ENCODE measurements around the gene CIB2.

DNA sequence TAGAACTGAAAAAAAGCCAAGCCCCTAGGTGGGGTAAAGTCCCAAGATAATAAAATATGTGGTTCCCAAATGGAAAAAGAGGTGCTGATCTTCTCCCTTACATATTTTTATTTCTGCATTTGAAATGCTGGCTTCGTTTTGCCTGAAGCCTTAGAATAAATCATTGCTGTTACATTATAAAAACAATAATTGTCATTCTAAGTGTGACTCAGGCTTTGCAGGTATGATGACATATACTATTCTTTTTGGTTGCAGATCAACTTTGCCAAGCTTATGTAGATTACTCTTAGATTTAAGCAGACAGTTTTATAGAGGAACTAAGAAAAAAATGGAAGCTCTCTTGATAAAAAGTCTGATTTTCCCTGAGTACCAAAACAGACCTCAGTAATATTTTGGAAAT, 25.4 kb upstream of the CIB2 start:
- TF ChIP-seq, protein P1, sequence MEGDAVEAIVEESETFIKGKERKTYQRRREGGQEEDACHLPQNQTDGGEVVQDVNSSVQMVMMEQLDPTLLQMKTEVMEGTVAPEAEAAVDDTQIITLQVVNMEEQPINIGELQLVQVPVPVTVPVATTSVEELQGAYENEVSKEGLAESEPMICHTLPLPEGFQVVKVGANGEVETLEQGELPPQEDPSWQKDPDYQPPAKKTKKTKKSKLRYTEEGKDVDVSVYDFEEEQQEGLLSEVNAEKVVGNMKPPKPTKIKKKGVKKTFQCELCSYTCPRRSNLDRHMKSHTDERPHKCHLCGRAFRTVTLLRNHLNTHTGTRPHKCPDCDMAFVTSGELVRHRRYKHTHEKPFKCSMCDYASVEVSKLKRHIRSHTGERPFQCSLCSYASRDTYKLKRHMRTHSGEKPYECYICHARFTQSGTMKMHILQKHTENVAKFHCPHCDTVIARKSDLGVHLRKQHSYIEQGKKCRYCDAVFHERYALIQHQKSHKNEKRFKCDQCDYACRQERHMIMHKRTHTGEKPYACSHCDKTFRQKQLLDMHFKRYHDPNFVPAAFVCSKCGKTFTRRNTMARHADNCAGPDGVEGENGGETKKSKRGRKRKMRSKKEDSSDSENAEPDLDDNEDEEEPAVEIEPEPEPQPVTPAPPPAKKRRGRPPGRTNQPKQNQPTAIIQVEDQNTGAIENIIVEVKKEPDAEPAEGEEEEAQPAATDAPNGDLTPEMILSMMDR (IDR thresholded peaks at IDR 0.05), result no peak
- TF ChIP-seq POLR2A (IDR thresholded peaks at IDR 0.05; ENCODE audit: low read depth), result no peak

Measured in esophagus muscularis mucosa (tissue), 3 donors.